ENCODE results near the gene PLEKHD1.

PLEKHD1 gene

GRCh38 chr14:69519204-69520100 is 34.9 kb downstream of the PLEKHD1 start:
- DNase-seq = no peak

- DNase-seq = no peak
These were observed 37.5 kb downstream of the PLEKHD1 start for GRCh38 chr14:69522026-69522425.

- DNase-seq = no peak
These were observed 41.4 kb downstream of the PLEKHD1 start for GRCh38 chr14:69525896-69526295.

DNA sequence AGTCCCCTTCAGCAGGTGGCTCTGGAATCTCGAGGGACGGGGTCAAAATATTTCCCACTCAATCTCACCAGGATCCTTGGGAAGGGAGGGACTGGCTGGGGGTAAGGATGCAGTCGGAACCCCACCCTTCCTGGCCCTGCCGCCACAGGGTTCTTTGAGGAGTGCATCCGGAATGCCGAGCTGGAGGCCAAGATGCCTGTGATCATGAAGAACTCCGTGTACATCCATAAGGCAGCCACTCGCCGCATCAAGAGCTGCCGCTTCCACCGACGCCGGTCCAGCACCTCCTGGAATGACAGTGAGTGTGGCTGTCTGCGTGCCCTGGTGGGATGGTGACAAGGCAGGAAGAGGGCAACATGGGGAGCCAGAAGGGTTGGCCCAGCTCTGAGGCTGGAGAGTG is 43.1 kb downstream of the PLEKHD1 start:
- DNase-seq = no peak

DNA sequence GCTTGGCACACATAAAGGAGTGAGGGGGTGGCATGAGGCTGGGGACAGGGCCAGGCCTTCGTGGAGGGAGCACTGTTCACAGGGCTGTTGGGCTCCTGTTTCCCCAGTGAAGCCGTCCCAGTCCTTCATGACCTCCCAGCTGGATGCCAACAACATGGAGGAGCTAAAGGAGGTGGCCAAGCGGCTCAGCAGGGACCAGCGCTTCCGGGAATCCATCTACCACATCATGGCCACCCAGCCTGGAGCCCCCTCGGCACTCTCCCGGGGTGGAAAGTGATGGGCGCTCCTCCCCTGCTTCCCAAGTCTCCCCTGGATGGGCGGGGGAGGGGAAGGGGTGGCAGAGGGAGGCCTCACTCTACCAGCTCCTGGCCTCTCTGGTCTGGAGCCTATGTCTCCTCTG is 43.6 kb downstream of the PLEKHD1 start:
- no peak for DNase-seq

DNA sequence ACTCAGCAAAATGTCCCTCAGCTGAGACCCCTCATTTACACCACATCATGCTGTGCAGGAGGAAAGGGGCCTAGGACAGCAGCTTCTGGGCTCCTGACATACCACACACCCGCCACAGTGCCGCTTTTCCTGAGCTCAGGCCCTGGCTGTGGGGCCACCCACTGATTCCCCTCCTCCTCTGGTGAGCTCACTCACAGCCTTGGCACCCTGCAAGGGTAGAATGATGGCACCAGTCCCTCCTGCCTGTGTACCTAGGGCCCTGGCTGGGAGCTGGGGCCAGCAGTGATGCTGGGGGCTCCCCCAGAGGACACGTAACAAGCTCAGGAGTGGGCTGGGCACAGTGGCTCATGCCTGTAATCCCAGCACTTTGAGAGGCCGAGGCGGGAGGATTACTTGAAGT is 44.4 kb downstream of the PLEKHD1 start:
- DNase-seq = no peak

DNA sequence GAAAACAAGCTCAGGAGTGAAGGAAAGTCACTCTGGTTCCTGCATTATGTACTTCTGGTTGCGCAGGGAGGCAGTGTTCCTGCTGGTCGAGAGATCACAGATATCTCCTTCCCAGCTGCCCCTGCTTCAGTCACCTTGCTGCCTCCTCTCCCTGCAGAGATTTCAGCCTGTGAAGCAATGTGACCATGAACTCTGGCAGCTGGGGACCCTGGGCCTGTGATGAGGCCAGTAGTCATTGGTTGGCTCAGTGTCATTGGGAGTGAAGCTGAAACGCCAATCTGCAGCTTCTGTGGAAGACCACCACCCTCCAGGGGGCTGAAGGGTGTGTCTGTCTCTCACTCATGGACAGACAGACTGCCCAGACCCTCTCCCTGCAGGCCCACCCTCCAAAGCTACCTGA is 45.0 kb downstream of the PLEKHD1 start:
- no peak for DNase-seq

DNA sequence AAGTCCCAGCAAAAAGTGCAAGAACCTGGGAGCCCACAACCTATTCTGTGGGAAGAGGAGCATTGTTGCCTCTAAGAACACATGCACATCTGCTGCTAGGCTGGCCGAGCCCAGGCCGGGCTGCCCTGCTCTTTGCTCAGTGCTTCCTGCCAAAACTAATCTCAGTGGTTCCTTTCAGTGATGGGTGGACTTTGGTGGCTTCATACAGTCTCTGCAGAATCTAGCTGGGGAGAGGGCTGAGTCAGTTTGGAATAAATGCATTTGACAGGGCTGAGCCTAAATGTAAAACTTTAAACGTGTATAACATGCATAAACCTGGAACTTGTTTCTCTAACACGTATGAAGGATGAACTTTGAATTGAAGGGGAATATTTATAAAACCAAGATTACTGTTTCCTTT is 45.6 kb downstream of the PLEKHD1 start:
- DNase-seq = no peak

- DNase-seq = no peak
These were observed 46.6 kb downstream of the PLEKHD1 start for GRCh38 chr14:69531135-69531534.

DNA sequence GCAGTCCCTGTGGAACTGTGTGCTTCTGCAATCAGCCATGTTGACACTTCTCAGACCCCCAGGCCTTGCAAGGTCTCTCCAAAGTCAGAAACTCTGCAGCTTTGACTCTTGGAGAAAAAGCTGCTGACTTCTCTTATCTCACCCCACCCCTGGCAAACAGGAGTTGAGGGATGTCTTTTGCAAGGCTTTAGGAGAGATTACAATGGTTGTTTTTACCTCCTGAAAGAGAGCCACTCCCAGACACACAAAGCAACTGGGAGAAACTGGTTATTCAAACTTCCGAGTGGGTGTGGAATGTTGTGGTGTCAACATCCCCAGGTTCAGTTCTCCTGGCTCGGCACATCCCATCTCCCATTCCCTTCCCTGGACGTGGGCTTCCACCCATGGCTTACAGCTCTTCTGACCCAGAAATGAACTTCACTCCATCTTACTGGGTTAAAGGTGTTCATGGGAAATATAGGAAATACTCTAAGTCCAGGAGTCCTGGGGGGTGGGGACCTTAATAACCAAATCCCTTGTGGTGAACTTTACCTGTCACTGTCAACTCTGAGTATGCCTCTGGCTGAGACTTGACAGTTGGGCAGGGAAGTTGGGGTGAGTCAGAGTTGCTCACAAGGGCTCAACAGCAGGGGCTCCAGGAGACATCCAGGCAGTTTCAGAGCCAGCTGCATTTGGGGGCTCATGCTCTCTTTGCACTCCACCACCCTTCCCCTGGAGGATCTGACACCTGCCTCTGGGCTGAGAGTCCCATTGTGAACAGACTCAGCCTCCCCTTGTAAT is 48.2 kb downstream of the PLEKHD1 start:
- DNase-seq = no peak

DNA sequence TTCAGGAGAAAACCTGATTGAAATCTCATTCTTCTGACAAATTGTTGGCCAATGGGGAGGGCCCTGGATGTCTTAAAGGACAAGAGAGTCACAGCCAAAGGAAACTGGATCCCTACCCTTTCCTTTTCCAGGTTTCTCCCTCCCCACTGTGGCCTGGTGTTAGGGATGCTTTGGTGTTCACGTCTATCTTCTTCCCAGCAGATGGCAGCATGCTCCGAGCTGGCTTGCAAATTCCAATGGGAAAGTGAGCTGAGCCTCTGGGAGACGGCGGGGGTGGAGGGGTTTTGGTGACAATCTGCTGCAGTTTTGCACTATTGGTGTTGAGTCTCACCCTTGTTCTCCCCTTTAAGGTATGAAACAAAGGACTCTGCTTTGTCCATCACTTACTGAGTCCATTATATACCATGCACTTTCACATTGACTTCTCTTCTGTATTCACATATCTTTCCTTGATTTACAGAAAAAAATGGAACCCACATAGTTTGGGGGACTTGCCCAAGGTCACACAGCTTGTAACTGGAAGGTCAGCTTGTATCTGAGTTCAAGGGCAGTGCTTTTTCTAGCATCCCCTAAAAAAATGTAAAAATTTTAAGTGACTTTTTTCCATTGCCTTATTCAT is 50.8 kb downstream of the PLEKHD1 start:
- DNase-seq = peak; percentile 35

GRCh38 chr14:69536971-69537370 is 52.4 kb downstream of the PLEKHD1 start:
- peak; percentile 80 for DNase-seq

DNA sequence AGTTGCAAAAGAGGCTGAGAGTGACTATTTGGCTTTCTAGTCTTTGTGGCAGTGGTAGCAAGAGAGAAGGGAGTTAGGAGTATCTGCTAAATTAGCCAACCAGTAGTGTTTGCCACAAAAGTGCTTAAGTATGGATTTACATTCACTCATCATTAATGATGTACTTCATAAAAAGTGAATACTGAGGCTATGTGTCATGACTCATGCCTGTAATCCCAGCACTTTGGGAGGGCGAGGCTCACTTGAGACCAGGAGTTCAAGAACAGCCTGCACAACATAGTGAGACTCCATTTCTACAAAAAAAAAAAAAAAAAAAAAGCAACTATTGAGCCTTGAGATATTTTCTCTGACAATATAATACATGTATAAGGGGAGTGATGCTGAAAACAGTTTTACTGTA is 53.4 kb downstream of the PLEKHD1 start:
- peak; percentile 15 for DNase-seq

GRCh38 chr14:69538766-69539165 is 54.2 kb downstream of the PLEKHD1 start:
- peak; percentile 15 for DNase-seq

GRCh38 chr14:69539631-69540410 is 55.3 kb downstream of the PLEKHD1 start:
- DNase-seq = peak; percentile 77

DNA sequence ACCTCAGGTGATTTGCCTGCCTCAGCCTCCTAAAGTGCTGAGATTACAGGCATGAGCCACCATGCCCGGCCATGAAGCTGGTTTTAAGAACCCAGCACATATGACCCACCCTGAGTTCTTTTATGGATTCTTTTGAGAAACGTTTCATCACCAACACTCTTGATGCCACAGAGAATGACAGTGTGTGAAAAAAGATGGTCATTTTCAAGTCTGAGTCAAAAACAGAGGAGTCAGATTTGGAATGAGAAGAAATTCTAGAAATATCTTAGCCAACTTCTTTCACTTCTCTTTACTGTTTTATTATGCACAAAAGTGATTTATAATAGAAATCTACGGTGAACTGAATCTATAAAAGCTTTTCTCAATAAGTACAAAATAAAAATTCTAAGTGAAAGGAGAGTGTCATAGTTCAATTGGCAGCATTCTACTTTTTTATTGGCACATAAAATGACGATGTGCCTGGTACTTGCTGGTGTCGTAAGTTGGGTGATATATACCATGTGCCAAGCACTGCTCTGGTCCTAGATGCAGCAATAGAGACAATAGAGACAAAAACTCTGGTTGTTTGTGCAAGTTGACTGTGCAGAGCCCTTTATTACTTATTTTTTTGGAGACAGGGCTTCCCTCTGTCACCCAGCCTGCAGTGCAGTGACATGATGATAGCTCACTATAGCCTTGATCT is 56.3 kb downstream of the PLEKHD1 start:
- DNase-seq = peak; percentile 72

GRCh38 chr14:69542311-69542710 is 57.8 kb downstream of the PLEKHD1 start:
- no peak for DNase-seq

- peak; percentile 83 for DNase-seq
These were observed 59.0 kb downstream of the PLEKHD1 start for GRCh38 chr14:69543341-69544115.

- peak; percentile 37 for DNase-seq
These were observed 63.3 kb downstream of the PLEKHD1 start for GRCh38 chr14:69547701-69548348.

GRCh38 chr14:69548566-69548965 is 64.0 kb downstream of the PLEKHD1 start:
- no peak for DNase-seq

GRCh38 chr14:69551511-69551910 is 67.0 kb downstream of the PLEKHD1 start:
- no peak for DNase-seq
